ENCODE results near the gene ABTB2. TPM values are rescaled to one million over a fixed set of nuclear protein-coding genes. Genes with fewer than 3 reads are reported as not detected.

The ABTB2 gene
- total RNA-seq, 1 donor from 2014 or later: 0.89 TPM

- no peak for DNase-seq (ENCODE audit: extremely low spot score, unreplicated experiment)
- H3K27ac Mint-ChIP-seq (ENCODE audit: unreplicated experiment): no peak overlapping the region
- H3K4me1 Mint-ChIP-seq (ENCODE audit: unreplicated experiment): no peaks in the 10 kb centered on the region
- no peaks in the 10 kb centered on the region for H3K36me3 Mint-ChIP-seq (ENCODE audit: unreplicated experiment)
- H3K9me3 Mint-ChIP-seq (ENCODE audit: unreplicated experiment): no peaks in the 10 kb centered on the region
- no peak overlapping the region for H3K4me3 Mint-ChIP-seq (ENCODE audit: unreplicated experiment)
- TF ChIP-seq CTCF (IDR thresholded peaks at IDR 0.05): no peak
- peaks cover 10% of the 10 kb centered on the region for H3K27me3 Mint-ChIP-seq (ENCODE audit: unreplicated experiment)
Observed at GRCh38 chr11:34323601-34324000, 34.2 kb downstream of the ABTB2 start.

- H3K27ac Mint-ChIP-seq (ENCODE audit: unreplicated experiment): no peak overlapping the region
- no peaks in the 10 kb centered on the region for H3K36me3 Mint-ChIP-seq (ENCODE audit: unreplicated experiment)
- DNase-seq (ENCODE audit: extremely low spot score, unreplicated experiment): no peak
- no peak for TF ChIP-seq CTCF (IDR thresholded peaks at IDR 0.05)
- H3K27me3 Mint-ChIP-seq (ENCODE audit: unreplicated experiment): peaks cover 6% of the 10 kb centered on the region
- H3K9me3 Mint-ChIP-seq (ENCODE audit: unreplicated experiment): no peaks in the 10 kb centered on the region
- H3K4me1 Mint-ChIP-seq (ENCODE audit: unreplicated experiment): no peaks in the 10 kb centered on the region
- no peak overlapping the region for H3K4me3 Mint-ChIP-seq (ENCODE audit: unreplicated experiment)
Observed at GRCh38 chr11:34318111-34319037, 39.4 kb downstream of the ABTB2 start.

- no peaks in the 10 kb centered on the region for H3K36me3 Mint-ChIP-seq (ENCODE audit: unreplicated experiment)
- peaks cover 6% of the 10 kb centered on the region for H3K27me3 Mint-ChIP-seq (ENCODE audit: unreplicated experiment)
- H3K27ac Mint-ChIP-seq (ENCODE audit: unreplicated experiment): no peak overlapping the region
- no peaks in the 10 kb centered on the region for H3K4me1 Mint-ChIP-seq (ENCODE audit: unreplicated experiment)
- DNase-seq (ENCODE audit: extremely low spot score, unreplicated experiment): no peak
- H3K9me3 Mint-ChIP-seq (ENCODE audit: unreplicated experiment): no peaks in the 10 kb centered on the region
- no peak overlapping the region for H3K4me3 Mint-ChIP-seq (ENCODE audit: unreplicated experiment)
- no peak for TF ChIP-seq CTCF (IDR thresholded peaks at IDR 0.05)
Observed at GRCh38 chr11:34317666-34318065, 40.1 kb downstream of the ABTB2 start.

GRCh38 chr11:34317036-34317360 lies 40.8 kb downstream of the ABTB2 start:
- no peak for DNase-seq (ENCODE audit: extremely low spot score, unreplicated experiment)
- H3K27ac Mint-ChIP-seq (ENCODE audit: unreplicated experiment): no peak overlapping the region
- H3K4me1 Mint-ChIP-seq (ENCODE audit: unreplicated experiment): no peaks in the 10 kb centered on the region
- no peaks in the 10 kb centered on the region for H3K36me3 Mint-ChIP-seq (ENCODE audit: unreplicated experiment)
- no peak overlapping the region for H3K4me3 Mint-ChIP-seq (ENCODE audit: unreplicated experiment)
- peaks cover 6% of the 10 kb centered on the region for H3K27me3 Mint-ChIP-seq (ENCODE audit: unreplicated experiment)
- TF ChIP-seq CTCF (IDR thresholded peaks at IDR 0.05): no peak
- no peaks in the 10 kb centered on the region for H3K9me3 Mint-ChIP-seq (ENCODE audit: unreplicated experiment)

GRCh38 chr11:34316347-34317035 lies 41.3 kb downstream of the ABTB2 start:
- Mint-ChIP-seq H3K36me3 (ENCODE audit: unreplicated experiment) (no peaks in the 10 kb centered on the region), H3K27ac (ENCODE audit: unreplicated experiment) (no peak overlapping the region), H3K9me3 (ENCODE audit: unreplicated experiment) (no peaks in the 10 kb centered on the region), H3K4me3 (ENCODE audit: unreplicated experiment) (no peak overlapping the region), H3K4me1 (ENCODE audit: unreplicated experiment) (no peaks in the 10 kb centered on the region), H3K27me3 (ENCODE audit: unreplicated experiment) (peaks cover 6% of the 10 kb centered on the region)
- DNase-seq (ENCODE audit: extremely low spot score, unreplicated experiment): no peak
- TF ChIP-seq CTCF (IDR thresholded peaks at IDR 0.05): no peak
